Smooth muscle cell of the brain vasculature (primary cell): ENCODE measurements around the gene DAB2.
"Not testable (repeated sequence)": the region's sequence is repeated elsewhere in the genome, so short reads cannot be mapped to it uniquely, and the experiment has no call there.

Experiments used
- DNase-seq: peaks from one replicate; pipeline ENCODE4 v3.0.0-alpha.2; 2012; ENCODE audit warnings: low read depth, low spot score

DAB2 gene

GRCh38 chr5:39422036-39422606, 2.7 kb downstream of the DAB2 start:
- DNase-seq, result no peak

- DNase-seq, result no peak
Measured at GRCh38 chr5:39420482-39421145, 4.2 kb downstream of the DAB2 start.

GRCh38 chr5:39419796-39420195, 5.0 kb downstream of the DAB2 start:
- no peak for DNase-seq

- DNase-seq, result no peak
Measured at GRCh38 chr5:39417979-39418378, 6.8 kb downstream of the DAB2 start.

GRCh38 chr5:39415201-39415600, 9.6 kb downstream of the DAB2 start:
- DNase-seq, result no peak

GRCh38 chr5:39414426-39414825, 10.4 kb downstream of the DAB2 start:
- no peak for DNase-seq

GRCh38 chr5:39413771-39414170, 11.0 kb downstream of the DAB2 start:
- DNase-seq, result no peak

GRCh38 chr5:39412721-39413394, 11.9 kb downstream of the DAB2 start:
- DNase-seq, result no peak

- DNase-seq, result no peak
Measured at GRCh38 chr5:39411985-39412384, 12.8 kb downstream of the DAB2 start.

- no peak for DNase-seq
Measured at GRCh38 chr5:39411061-39411460, 13.7 kb downstream of the DAB2 start.

GRCh38 chr5:39409033-39409432, 15.7 kb downstream of the DAB2 start:
- no peak for DNase-seq

GRCh38 chr5:39405083-39405843, 19.5 kb downstream of the DAB2 start:
- no peak for DNase-seq

- not testable (repeated sequence) for DNase-seq
Measured at GRCh38 chr5:39403761-39404160, 21.0 kb downstream of the DAB2 start.

GRCh38 chr5:39402140-39402539, 22.6 kb downstream of the DAB2 start:
- not testable (repeated sequence) for DNase-seq

GRCh38 chr5:39400713-39401578, 23.8 kb downstream of the DAB2 start:
- DNase-seq, result no peak

- peak; percentile 82 for DNase-seq
Measured at GRCh38 chr5:39399135-39400036, 25.4 kb downstream of the DAB2 start.

GRCh38 chr5:39396843-39397242, 27.9 kb downstream of the DAB2 start:
- no peak for DNase-seq

- no peak for DNase-seq
Measured at GRCh38 chr5:39395521-39395920, 29.3 kb downstream of the DAB2 start.

- DNase-seq, result no peak
Measured at GRCh38 chr5:39394946-39395345, 29.8 kb downstream of the DAB2 start.

GRCh38 chr5:39390945-39391344, 33.8 kb downstream of the DAB2 start:
- DNase-seq, result no peak
